ENCODE results near the gene IDH3G.

The IDH3G gene

DNA sequence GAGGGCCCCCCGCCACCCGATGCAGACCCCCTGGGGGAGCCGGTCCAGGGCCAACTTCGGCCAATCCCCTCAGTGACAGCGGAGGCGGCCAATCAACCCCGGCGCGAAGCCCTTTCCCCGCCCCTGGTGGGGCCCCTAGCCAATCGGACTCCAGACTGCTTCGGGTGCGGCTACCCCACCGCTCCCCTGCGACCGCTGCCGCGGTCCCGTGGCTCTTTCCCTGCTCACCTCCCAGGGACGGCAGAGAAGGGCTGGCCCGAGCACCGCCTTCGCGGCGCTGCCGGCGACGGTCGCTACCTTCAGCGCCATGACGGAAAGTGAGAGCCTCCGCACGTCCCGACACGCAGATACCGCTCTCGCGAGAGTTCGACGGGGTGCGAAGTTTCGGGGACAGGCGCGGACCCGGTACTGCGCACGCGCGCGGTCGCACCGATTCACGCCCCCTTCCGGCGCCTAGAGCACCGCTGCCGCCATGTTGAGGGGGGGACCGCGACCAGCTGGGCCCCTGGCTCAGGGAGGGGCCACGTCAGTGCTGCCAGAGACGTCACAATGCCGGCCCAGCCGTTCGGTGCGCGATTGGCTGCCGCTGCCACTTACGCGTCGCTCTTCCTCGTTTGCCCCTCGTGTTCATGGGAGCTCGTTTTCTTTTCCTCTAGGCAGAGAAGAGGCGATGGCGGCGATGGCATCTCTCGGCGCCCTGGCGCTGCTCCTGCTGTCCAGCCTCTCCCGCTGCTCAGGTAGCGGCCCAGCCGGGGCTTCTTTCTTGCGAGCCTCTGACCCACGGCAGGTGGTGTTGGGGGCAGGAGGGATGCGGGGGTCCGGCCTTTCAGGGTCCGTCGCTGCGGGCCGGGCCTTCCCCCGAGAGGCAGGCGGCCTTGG, at the start of gene IDH3G, which contains the start of gene SSR4:
IDH3G (minus strand) TSS at position 358 of the 879 bp plus-strand sequence; CDS start at position 309, 49 bp downstream.
SSR4 (plus strand) TSS at position 651 of the 879 bp plus-strand sequence; CDS start at position 671, 20 bp downstream.
- Mint-ChIP-seq H3K27ac (peak within 1 kb of the TSS; percentile 99), H3K36me3 (peaks cover 17 to 31% of the 10 kb centered on the region in 2 donors), H3K9me3 (no peaks in the 10 kb centered on the region), H3K27me3 (no peaks in the 10 kb centered on the region), H3K4me3 (peak within 1 kb of the TSS; percentile 95 to 98), H3K4me1 (peaks cover 10 to 21% of the 10 kb centered on the region in 2 donors)
- peak; percentile 93 to 95 for ATAC-seq (replicated peaks)
- DNase-seq, result peak; percentile 92

DNA sequence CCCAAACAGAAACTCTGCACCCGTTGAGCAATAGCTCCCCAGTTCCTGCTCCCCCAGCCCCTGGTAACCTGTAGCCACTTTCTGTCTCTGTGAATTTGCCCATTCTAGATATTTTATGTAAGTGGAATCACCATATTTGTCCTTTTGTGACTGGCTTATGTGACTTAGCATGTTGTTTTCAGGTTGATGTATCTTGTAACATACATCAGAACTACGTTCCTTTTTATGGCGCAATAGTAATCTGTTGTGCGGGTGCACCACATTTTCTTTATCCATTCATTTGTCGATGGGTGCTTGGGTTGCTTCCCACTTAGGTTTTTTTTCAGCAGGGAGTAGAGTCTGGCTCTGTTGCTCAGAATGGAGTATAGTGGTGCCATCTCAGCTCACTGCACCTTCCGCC, 42.7 kb upstream of the IDH3G start:
- peaks cover 10 to 20% of the 10 kb centered on the region in 2 donors for H3K27me3 Mint-ChIP-seq
- DNase-seq (no peak), ATAC-seq (replicated peaks) (no peak)
- H3K27ac Mint-ChIP-seq, result no peak overlapping the region
- no peaks in the 10 kb centered on the region for H3K9me3 Mint-ChIP-seq
- no peaks in the 10 kb centered on the region for H3K36me3 Mint-ChIP-seq
- H3K4me1 Mint-ChIP-seq, result no peaks in the 10 kb centered on the region
- no peak overlapping the region for H3K4me3 Mint-ChIP-seq

DNA sequence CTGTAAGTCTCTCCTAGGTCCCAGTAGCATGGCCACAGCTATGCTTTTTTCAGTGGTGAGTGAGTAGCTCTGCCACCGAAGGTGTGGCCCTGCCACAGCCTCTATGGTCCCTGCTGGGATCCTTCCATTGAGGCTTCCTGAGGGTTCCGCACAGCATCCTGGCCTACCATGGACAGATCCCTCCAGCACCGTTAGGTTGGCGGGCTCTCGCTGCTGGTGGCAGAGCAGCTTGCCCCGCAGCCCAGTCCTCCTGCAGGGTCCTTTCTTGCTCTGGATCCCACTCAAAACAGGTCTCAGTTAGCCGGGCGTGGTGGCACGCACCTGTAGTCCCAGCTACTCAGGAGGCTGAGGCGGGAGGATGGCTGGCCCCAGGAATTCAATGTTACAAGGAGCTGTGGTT, 38.6 kb upstream of the IDH3G start:
- peaks cover 0 to 3% of the 10 kb centered on the region in 2 donors for H3K4me1 Mint-ChIP-seq
- no peak overlapping the region for H3K27ac Mint-ChIP-seq
- no peak for ATAC-seq (replicated peaks)
- H3K27me3 Mint-ChIP-seq, result peaks cover 28 to 32% of the 10 kb centered on the region in 2 donors
- H3K4me3 Mint-ChIP-seq, result no peak overlapping the region
- no peaks in the 10 kb centered on the region for H3K36me3 Mint-ChIP-seq
- DNase-seq, result no peak
- H3K9me3 Mint-ChIP-seq, result no peaks in the 10 kb centered on the region

DNA sequence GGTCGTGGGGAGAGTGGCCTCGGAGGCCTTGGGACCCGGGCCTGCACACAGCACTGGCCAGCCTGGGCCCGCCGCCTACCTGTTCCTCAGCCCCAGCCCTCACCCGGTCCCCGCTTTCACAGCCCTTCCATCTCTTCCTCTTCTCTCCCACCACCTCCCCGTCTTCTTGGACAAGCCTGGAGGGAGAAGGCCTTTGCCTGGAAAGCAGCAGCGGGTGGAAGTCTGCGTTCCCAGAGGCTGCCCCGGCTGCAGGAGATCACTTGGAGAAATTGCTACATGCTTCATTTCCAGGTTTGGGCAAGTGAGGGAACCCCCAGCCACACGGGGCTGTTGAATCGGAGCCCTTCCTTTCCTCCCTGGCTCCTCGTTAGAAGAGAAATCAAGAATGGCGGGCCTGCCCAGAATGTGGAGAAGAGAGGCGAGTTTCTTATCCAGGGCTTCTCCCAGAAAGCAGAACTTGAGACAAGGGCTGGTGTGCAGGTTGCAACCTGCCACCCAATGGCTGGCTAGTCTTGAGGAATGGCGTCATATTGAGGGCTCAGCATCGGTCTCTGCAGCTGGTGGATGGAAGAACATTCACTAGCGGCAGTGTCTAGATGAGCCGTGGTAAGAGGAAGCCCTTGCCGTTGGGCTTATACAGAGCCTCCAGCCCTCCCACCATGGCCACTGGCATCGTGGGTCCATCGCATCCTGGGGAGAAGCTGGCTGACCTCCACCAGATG, 37.4 kb upstream of the IDH3G start:
- peaks cover 0 to 3% of the 10 kb centered on the region in 2 donors for H3K4me1 Mint-ChIP-seq
- H3K36me3 Mint-ChIP-seq, result no peaks in the 10 kb centered on the region
- peaks cover 39 to 43% of the 10 kb centered on the region in 2 donors for H3K27me3 Mint-ChIP-seq
- ATAC-seq (replicated peaks) (no peak), DNase-seq (no peak)
- H3K4me3 Mint-ChIP-seq, result peak overlapping the region; percentile 8 to 15
- H3K27ac Mint-ChIP-seq, result no peak overlapping the region
- H3K9me3 Mint-ChIP-seq, result no peaks in the 10 kb centered on the region

DNA sequence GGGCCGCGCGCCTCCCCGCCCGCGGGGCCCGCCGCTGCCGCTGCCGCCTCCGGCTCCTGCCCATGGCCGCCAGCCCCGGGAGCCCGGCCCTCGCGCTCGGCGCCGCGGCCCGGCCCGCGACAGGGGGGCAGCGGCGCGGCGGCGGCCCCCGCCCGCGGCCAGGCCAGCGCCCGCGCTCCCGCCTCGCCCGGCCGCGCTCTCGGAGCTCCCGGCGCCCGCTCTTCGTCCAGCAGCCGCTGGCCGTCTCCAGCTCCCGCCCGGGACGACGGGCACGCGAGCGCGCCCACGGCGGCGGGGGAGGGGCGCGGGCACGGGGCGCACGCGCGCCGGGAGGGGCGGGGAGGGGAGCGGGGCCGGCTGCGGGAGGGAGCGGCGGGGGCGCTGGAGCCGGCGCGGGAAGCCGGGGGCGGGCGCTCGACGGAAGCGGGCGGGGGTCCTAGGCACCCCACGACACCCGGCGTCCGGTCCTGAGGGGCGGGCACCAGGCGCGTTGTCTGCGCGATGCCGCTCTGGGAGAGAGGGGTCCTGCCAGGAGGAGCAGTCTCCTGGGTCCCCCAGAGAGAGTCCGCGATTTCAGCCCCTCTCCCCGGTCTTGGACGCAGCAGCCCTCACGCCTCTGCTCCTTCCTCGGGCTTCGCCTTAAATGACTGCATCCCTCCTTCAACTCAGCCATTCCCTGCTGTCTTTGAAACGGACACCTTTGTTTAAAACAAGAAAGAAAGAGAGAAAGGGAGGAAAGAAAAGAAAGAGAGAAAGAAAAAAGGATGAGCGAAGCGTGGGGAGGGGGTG, 36.7 kb upstream of the IDH3G start:
- no peaks in the 10 kb centered on the region for H3K9me3 Mint-ChIP-seq
- H3K36me3 Mint-ChIP-seq, result no peaks in the 10 kb centered on the region
- H3K27ac Mint-ChIP-seq, result no peak overlapping the region
- peaks cover 0 to 3% of the 10 kb centered on the region in 2 donors for H3K4me1 Mint-ChIP-seq
- H3K4me3 Mint-ChIP-seq, result no peak overlapping the region
- DNase-seq, result no peak
- H3K27me3 Mint-ChIP-seq, result peaks cover 40 to 43% of the 10 kb centered on the region in 2 donors
- peak in 1 of 2 donors; percentile 54 for ATAC-seq (replicated peaks)

DNA sequence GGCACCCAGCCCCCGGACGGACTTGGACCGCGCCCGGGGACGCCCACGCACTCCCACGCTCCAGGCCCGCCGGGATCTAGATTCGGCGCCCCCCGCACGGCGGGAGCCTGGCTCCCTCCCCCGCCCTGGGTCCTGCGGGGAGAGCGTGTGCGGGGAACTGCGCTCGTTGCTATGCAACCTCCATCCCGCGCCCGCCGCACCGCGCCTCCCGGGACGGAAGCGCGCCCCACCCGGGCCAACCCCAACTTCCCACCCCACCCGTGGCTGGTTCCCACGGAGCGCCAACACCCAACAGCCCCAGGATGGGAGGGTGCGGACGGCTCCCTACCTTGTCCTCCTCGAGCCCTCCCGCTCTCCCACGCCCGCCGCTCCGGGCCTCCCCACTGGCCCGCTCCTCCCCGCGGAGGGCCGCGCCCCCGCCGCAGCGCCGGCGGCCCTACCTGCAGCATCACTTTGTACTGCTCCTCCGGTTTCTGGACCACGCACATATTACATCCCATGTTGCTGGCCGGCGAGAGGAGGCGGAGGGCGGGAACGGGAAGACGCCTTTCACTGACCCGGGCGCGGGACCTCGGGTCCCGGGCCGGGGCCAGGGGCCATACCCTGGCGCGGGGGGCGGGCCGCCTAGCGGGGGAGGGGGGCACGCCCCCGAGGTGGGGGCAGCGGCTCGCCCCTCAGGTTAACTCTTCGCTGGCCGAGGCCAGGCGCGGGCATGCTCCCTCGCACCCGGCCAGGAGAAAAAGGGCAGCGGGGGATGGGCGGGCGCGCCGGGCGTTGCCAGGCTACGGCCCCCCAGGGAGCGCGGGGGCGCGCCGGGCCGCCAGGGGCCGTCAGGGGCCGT, 35.8 kb upstream of the IDH3G start, which contains the start of gene PDZD4:
PDZD4 (minus strand) TSS at position 746 of the 841 bp plus-strand sequence; CDS start at position 500, 246 bp downstream.
- DNase-seq (no peak), ATAC-seq (replicated peaks) (peak; percentile 36 to 41)
- Mint-ChIP-seq H3K9me3 (no peaks in the 10 kb centered on the region), H3K27ac (no peak within 1 kb of the TSS), H3K4me1 (peaks cover 0 to 3% of the 10 kb centered on the region in 2 donors), H3K36me3 (no peaks in the 10 kb centered on the region), H3K4me3 (peak within 1 kb of the TSS; percentile 60 to 73), H3K27me3 (peaks cover 48 to 51% of the 10 kb centered on the region in 2 donors)

DNA sequence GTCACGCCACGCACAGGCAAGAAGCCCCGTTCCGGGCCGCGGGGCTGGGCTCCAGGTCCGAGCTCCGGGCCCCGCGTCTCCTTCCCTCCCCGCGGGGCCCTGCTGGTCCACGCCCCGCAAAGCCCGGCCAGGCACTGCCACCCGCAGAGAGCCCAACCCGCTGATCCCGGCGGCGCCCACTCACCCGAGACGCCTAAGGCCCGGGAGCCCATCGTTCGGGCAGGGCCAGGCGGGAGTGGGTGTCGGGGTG, 35.3 kb upstream of the IDH3G start:
- no peak for DNase-seq
- H3K4me3 Mint-ChIP-seq, result peak overlapping the region; percentile 59 to 73
- no peaks in the 10 kb centered on the region for H3K9me3 Mint-ChIP-seq
- H3K36me3 Mint-ChIP-seq, result no peaks in the 10 kb centered on the region
- ATAC-seq (replicated peaks), result no peak
- H3K27me3 Mint-ChIP-seq, result peaks cover 49 to 53% of the 10 kb centered on the region in 2 donors
- H3K27ac Mint-ChIP-seq, result no peak overlapping the region
- H3K4me1 Mint-ChIP-seq, result peaks cover 0 to 3% of the 10 kb centered on the region in 2 donors

DNA sequence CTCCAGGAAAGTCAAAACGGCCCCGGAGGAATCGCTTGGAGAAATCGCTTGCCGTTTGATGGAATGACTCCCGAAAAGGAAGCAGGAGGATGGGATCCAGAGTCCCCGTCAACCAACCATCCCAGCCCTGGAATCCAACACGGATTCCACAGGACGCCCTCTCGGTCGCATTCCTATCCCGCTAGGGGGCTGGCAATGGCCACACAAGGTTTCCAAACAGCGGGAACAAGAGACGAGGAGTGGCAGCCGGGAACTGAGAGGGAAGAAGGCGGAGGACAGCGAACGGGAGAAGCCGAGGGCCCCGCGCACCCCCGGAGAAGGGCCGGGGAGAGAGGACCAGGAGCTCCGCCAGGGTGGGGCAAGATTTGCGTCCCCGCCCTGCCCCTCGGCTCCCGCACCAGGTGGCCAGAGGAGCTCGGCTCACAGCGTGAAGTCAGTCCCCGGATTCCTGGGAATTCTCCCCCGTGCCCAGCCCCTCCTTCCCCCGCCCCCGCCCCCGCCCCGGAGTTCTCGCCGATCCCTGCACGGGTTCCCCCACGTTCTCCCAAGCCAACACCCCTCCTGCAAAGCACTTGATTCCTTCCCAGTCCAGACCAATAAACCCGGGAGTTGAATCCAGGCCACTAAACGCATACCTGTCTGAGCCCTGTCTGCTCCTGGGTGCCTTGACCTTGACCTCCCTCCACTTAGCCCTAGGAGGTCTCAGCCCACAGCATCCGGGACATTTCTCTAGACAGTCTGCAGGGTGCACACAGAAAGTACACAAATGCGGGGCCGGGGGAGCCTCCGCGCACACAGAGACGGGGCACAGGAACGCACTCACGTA, 34.8 kb upstream of the IDH3G start:
- DNase-seq (no peak), ATAC-seq (replicated peaks) (peak; percentile 31 to 34)
- H3K9me3 Mint-ChIP-seq, result no peaks in the 10 kb centered on the region
- peaks cover 51 to 52% of the 10 kb centered on the region in 2 donors for H3K27me3 Mint-ChIP-seq
- H3K4me1 Mint-ChIP-seq, result peaks cover 0 to 3% of the 10 kb centered on the region in 2 donors
- H3K27ac Mint-ChIP-seq, result peak overlapping the region; percentile 62
- no peaks in the 10 kb centered on the region for H3K36me3 Mint-ChIP-seq
- peak overlapping the region; percentile 59 to 73 for H3K4me3 Mint-ChIP-seq

DNA sequence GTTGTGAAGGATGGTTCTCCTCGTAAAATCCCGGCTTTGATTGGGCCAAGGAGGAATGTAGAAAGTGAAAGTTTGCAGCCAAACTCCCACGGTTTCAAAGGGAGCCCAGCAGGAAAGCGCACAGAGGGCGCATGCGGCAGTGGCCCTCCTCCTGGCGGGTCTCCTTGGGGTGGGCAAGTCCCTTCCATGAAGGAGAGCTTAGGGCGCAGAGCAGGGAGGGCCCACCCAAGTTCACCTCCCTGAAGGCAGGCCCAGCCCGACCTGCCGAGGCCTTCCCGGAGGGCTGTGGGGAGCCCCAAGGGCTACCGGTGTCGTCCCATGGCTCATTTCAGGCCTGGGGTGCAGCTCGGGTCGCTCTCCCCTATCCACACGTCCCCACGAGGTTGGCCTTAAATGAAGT, 34.1 kb upstream of the IDH3G start:
- peak overlapping the region; percentile 62 for H3K27ac Mint-ChIP-seq
- no peak for ATAC-seq (replicated peaks)
- no peaks in the 10 kb centered on the region for H3K36me3 Mint-ChIP-seq
- H3K9me3 Mint-ChIP-seq, result no peaks in the 10 kb centered on the region
- DNase-seq, result no peak
- H3K27me3 Mint-ChIP-seq, result peaks cover 57% of the 10 kb centered on the region in 2 donors
- no peak overlapping the region for H3K4me3 Mint-ChIP-seq
- peaks cover 0 to 3% of the 10 kb centered on the region in 2 donors for H3K4me1 Mint-ChIP-seq

DNA sequence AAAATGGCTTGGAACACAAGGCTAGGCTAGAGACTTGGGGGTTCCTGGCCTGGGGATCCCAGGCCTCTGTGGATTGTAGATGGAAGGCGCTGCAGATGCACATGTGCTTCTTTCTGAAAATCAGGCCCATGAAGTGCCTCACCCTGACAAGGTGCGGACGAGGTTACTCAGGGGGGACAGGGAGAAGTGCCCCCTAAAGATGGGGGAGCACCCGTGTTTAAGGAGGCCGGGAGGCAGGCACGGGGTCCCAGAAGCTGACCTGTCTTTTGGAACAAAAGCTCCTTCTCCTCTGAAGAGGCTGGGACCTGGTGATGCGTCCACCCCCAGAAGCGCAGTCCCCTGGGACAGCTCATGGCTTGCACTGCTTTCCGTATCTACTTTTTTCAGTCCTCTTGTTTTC, 33.7 kb upstream of the IDH3G start:
- Mint-ChIP-seq H3K27ac (no peak overlapping the region), H3K9me3 (no peaks in the 10 kb centered on the region), H3K36me3 (no peaks in the 10 kb centered on the region), H3K4me1 (peaks cover 0 to 3% of the 10 kb centered on the region in 2 donors), H3K4me3 (no peak overlapping the region), H3K27me3 (peaks cover 57% of the 10 kb centered on the region in 2 donors)
- ATAC-seq (replicated peaks) (no peak), DNase-seq (no peak)

DNA sequence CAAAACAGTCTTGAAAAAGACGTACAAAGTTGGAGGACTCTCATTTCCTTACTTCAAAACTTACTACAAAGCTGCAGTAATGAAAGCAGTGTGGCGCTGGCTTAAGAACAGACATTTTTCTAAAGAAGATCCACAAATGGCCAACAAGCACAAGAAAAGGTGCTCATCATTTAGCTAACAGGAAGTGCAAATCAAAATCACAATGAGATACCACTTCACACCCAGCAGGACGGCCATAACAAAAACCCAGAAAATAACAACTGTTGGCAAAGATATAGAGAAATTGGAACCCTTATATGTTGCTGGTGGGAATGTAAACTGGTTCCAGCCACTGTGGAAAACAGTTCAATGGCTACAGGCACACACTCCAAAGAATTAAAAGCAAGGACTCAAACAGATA, 32.8 kb upstream of the IDH3G start:
- H3K4me3 Mint-ChIP-seq, result no peak overlapping the region
- DNase-seq (no peak), ATAC-seq (replicated peaks) (no peak)
- no peak overlapping the region for H3K27ac Mint-ChIP-seq
- H3K27me3 Mint-ChIP-seq, result peaks cover 53 to 54% of the 10 kb centered on the region in 2 donors
- no peaks in the 10 kb centered on the region for H3K36me3 Mint-ChIP-seq
- H3K4me1 Mint-ChIP-seq, result peaks cover 4 to 8% of the 10 kb centered on the region in 2 donors
- no peaks in the 10 kb centered on the region for H3K9me3 Mint-ChIP-seq

DNA sequence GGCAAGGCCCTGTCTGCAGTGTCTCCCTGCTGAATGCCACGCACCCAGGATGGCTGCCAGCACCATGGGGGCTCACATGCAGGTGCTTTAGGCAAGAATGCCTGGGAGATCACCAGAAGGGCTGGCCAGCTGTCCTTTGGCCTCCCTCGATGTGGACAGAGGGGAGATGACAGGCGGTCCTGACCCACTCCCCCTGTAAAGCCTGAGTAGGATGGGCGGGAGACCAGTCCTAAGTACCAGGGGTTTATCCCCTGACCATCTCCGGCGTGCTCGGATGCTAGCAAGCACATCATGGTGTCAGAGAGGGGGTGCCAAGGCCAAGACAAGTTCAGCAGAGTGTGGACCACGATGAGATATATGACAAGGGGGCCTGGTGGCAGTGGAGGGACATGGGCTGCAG, 30.9 kb upstream of the IDH3G start:
- Mint-ChIP-seq H3K9me3 (no peaks in the 10 kb centered on the region), H3K27ac (no peak overlapping the region), H3K4me3 (no peak overlapping the region), H3K27me3 (peaks cover 42 to 44% of the 10 kb centered on the region in 2 donors), H3K4me1 (peaks cover 9 to 10% of the 10 kb centered on the region in 2 donors), H3K36me3 (no peaks in the 10 kb centered on the region)
- no peak for DNase-seq
- ATAC-seq (replicated peaks), result no peak

DNA sequence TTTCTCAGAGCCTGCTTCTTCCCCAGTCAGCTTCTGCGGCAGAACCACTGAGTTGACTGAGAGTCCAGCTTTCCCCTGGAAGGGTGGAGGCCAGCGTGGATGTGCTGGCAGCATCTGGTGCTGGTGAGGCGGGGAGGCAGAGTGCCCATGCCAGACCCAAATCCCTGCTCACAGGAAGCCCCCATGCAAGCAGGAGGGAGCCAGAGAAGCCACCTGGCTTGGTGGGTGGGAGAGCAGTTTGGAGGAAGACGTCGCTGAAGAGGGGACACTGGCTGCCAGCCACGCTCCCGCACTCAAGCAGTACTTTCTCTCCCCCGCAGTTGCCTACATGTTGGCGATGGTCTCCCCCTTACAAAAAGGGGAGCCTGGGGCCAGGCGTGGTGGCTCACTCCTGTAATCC, 30.2 kb upstream of the IDH3G start:
- H3K27ac Mint-ChIP-seq, result no peak overlapping the region
- H3K4me3 Mint-ChIP-seq, result no peak overlapping the region
- H3K9me3 Mint-ChIP-seq, result no peaks in the 10 kb centered on the region
- peaks cover 47 to 50% of the 10 kb centered on the region in 2 donors for H3K27me3 Mint-ChIP-seq
- DNase-seq, result no peak
- no peaks in the 10 kb centered on the region for H3K36me3 Mint-ChIP-seq
- H3K4me1 Mint-ChIP-seq, result peaks cover 10 to 14% of the 10 kb centered on the region in 2 donors
- no peak for ATAC-seq (replicated peaks)

All from stimulated activated naive B cell treated with anti-CD40 and anti-IgM and Interleukin-4, amounts not matched to agents 10 μg/mL and 1 μg/mL and 100 μg/mL, for 72 hours (primary cell).